ENCODE results near the gene MAF.

Gene MAF

GRCh38 chr16:79587897-79588296 lies 12.6 kb downstream of the MAF start:
- TF ChIP-seq TEAD4 (IDR thresholded peaks at IDR 0.05) (no peak), CEBPB (IDR thresholded peaks at IDR 0.05) (no peak), NFIC (IDR thresholded peaks at IDR 0.05) (no peak), RAD21 (IDR thresholded peaks at IDR 0.05; ENCODE audit: low read depth) (no peak), CREB1 (IDR thresholded peaks at IDR 0.05; ENCODE audit: low read depth) (no peak), FOXM1 (IDR thresholded peaks at IDR 0.05; ENCODE audit: borderline replicate concordance, low read depth) (no peak), ZBTB7A (IDR thresholded peaks at IDR 0.05; ENCODE audit: low read depth) (no peak)
- TF ChIP-seq, protein P1, sequence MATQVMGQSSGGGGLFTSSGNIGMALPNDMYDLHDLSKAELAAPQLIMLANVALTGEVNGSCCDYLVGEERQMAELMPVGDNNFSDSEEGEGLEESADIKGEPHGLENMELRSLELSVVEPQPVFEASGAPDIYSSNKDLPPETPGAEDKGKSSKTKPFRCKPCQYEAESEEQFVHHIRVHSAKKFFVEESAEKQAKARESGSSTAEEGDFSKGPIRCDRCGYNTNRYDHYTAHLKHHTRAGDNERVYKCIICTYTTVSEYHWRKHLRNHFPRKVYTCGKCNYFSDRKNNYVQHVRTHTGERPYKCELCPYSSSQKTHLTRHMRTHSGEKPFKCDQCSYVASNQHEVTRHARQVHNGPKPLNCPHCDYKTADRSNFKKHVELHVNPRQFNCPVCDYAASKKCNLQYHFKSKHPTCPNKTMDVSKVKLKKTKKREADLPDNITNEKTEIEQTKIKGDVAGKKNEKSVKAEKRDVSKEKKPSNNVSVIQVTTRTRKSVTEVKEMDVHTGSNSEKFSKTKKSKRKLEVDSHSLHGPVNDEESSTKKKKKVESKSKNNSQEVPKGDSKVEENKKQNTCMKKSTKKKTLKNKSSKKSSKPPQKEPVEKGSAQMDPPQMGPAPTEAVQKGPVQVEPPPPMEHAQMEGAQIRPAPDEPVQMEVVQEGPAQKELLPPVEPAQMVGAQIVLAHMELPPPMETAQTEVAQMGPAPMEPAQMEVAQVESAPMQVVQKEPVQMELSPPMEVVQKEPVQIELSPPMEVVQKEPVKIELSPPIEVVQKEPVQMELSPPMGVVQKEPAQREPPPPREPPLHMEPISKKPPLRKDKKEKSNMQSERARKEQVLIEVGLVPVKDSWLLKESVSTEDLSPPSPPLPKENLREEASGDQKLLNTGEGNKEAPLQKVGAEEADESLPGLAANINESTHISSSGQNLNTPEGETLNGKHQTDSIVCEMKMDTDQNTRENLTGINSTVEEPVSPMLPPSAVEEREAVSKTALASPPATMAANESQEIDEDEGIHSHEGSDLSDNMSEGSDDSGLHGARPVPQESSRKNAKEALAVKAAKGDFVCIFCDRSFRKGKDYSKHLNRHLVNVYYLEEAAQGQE (IDR thresholded peaks at IDR 0.05; ENCODE audit: low read depth) = no peak
- TF ChIP-seq, protein P2, sequence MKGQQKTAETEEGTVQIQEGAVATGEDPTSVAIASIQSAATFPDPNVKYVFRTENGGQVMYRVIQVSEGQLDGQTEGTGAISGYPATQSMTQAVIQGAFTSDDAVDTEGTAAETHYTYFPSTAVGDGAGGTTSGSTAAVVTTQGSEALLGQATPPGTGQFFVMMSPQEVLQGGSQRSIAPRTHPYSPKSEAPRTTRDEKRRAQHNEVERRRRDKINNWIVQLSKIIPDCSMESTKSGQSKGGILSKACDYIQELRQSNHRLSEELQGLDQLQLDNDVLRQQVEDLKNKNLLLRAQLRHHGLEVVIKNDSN (IDR thresholded peaks at IDR 0.05) = no peak
- TF ChIP-seq, protein P3, sequence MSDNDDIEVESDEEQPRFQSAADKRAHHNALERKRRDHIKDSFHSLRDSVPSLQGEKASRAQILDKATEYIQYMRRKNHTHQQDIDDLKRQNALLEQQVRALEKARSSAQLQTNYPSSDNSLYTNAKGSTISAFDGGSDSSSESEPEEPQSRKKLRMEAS (IDR thresholded peaks at IDR 0.05) = no peak

DNA sequence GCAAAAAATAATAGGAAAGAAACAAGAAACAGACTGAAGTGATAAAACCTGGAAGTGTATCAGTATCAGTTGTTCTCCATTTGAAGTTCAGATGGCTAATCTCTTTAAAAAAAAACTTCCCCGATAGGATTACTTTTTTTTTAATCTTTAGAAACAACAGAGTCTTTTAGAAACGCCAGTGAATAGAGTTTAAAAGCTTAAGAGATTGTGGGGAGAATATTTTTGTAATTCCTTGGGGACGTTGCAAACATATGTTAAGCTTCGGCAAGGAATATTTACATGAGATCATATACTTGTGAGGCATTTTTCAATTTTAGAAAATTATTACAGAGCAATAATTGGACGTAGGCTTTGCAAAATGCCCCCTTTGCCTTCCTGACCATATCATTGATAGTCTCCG lies 13.2 kb downstream of the MAF start:
- no peak for TF ChIP-seq FOXM1 (IDR thresholded peaks at IDR 0.05; ENCODE audit: borderline replicate concordance, low read depth)
- TF ChIP-seq NFIC (IDR thresholded peaks at IDR 0.05) = no peak
- TF ChIP-seq, protein P1 (IDR thresholded peaks at IDR 0.05; ENCODE audit: low read depth) = no peak
- no peak for TF ChIP-seq YY1 (IDR thresholded peaks at IDR 0.05; ENCODE audit: low read depth)
- TF ChIP-seq CEBPB (IDR thresholded peaks at IDR 0.05) = no peak
- TF ChIP-seq TAF1 (IDR thresholded peaks at IDR 0.05; ENCODE audit: low read depth) = no peak
- no peak for TF ChIP-seq CREB1 (IDR thresholded peaks at IDR 0.05; ENCODE audit: low read depth)
- no peak for TF ChIP-seq TEAD4 (IDR thresholded peaks at IDR 0.05)

GRCh38 chr16:79582789-79583188 lies 17.7 kb downstream of the MAF start:
- no peak for TF ChIP-seq TEAD4 (IDR thresholded peaks at IDR 0.05)
- TF ChIP-seq FOXM1 (IDR thresholded peaks at IDR 0.05; ENCODE audit: borderline replicate concordance, low read depth) = no peak
- no peak for TF ChIP-seq YY1 (IDR thresholded peaks at IDR 0.05; ENCODE audit: low read depth)
- no peak for TF ChIP-seq EGR1 (IDR thresholded peaks at IDR 0.05)
- TF ChIP-seq TAF1 (IDR thresholded peaks at IDR 0.05; ENCODE audit: low read depth) = no peak
- TF ChIP-seq, protein P3 (IDR thresholded peaks at IDR 0.05) = no peak
- no peak for TF ChIP-seq ZBTB7A (IDR thresholded peaks at IDR 0.05; ENCODE audit: low read depth)
- no peak for TF ChIP-seq RAD21 (IDR thresholded peaks at IDR 0.05; ENCODE audit: low read depth)
- TF ChIP-seq, protein P1 (IDR thresholded peaks at IDR 0.05; ENCODE audit: low read depth) = no peak
- TF ChIP-seq, protein P2 (IDR thresholded peaks at IDR 0.05) = no peak

- TF ChIP-seq, protein P2 (IDR thresholded peaks at IDR 0.05) = no peak
- TF ChIP-seq ZBTB7A (IDR thresholded peaks at IDR 0.05; ENCODE audit: low read depth) (no peak), TEAD4 (IDR thresholded peaks at IDR 0.05) (no peak), FOXM1 (IDR thresholded peaks at IDR 0.05; ENCODE audit: borderline replicate concordance, low read depth) (no peak), EGR1 (IDR thresholded peaks at IDR 0.05) (no peak), CREB1 (IDR thresholded peaks at IDR 0.05; ENCODE audit: low read depth) (no peak), TCF12 (IDR thresholded peaks at IDR 0.05; ENCODE audit: low read depth) (no peak), EP300 (IDR thresholded peaks at IDR 0.05; ENCODE audit: borderline replicate concordance) (no peak), RAD21 (IDR thresholded peaks at IDR 0.05; ENCODE audit: low read depth) (no peak), NFIC (IDR thresholded peaks at IDR 0.05) (no peak)
- TF ChIP-seq, protein P1 (IDR thresholded peaks at IDR 0.05; ENCODE audit: low read depth) = no peak
- TF ChIP-seq, protein P3 (IDR thresholded peaks at IDR 0.05) = no peak
Measured at GRCh38 chr16:79580453-79581191, 19.9 kb downstream of the MAF start.

Measured in Ishikawa (cell line).